GM18502 (cell line): Measurements from ENCODE around the gene MYD88.
"Not testable (repeated sequence)": the region's sequence is repeated elsewhere in the genome, so short reads cannot be mapped to it uniquely, and the experiment has no call there.

ENCODE experiments used
- ATAC-seq: cut with Tn5 transposase; IDR thresholded peaks from one replicate; pipeline ENCODE4 v1.9.1; 2021; ENCODE audit warnings: mild to moderate bottlenecking; ENCODE audit not compliant: unreplicated experiment, poor library complexity

MYD88 gene

DNA sequence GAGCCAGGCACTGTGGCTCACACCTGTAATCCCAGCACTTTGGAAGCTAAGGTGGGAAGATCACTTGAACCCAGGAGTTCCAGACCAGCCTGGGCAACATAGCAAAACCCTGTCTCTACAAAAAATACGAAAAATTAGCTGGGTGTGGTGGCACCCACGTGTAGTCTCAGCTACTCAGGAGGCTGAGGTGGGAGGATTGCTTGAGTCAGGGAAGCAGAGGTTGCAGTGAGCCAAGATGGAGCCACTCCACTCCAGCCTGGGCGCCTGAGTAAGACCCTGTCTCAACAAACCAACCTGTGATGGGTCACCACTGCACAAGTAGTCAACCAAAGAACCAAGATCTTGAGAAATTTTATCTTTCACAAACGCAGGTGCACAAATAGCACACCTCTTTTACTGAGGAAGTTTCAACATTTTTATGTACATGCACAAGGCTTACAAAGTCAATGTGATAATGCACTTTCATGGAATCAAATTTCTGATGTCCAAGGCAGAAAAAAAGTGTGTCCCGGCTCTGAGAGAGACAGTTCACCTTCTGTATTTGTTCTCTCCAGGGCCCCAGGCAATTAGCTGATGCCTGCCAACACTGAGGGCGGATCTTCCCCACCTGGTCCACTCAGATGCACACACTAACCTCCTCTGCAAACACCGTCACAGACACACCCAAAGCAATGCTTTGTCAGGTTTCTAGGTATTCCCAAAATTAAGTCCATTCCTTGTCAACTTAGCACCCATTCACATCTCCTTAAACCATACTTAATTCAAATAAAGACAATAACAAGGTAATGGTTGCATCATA, 13.9 kb upstream of the MYD88 start:
- ATAC-seq: no peak

- ATAC-seq: no peak
These were observed 12.9 kb upstream of the MYD88 start for GRCh38 chr3:38125305-38126120.

DNA sequence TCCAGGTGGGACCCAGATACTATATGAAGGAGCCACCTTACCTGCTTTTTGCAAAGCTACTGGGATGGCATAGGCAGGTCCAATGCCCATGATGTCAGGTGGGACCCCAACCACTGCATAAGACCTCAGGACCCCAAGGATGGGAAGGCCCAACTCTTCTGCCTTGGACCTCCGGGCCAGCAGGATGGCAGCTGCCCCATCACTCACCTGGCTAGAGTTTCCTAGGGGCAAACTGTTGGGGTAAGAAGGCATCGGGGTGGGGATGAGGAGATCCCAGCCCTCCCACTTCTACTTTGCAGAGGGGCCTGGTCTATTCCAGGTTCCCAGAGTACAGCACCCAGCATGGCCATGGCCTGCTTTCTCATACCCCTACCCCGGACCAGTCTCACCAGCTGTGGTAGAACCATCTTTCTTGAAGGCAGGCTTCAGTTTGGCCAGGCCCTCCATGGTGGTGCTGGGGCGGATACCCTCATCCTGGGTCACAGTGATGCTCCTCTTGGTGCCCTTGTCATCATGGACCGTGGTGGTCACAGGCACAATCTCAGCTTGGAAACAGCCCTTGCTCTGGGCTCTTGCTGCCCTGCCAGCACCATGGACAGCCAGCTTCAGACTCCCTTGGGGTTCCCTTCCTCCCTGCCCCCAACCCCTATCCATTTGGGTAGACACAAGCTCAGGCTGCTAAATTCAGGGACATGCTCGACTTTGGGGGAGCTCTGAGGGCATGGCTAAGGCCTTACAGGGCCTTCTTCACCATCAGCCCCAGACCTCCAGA, 12.2 kb upstream of the MYD88 start:
- no peak for ATAC-seq

DNA sequence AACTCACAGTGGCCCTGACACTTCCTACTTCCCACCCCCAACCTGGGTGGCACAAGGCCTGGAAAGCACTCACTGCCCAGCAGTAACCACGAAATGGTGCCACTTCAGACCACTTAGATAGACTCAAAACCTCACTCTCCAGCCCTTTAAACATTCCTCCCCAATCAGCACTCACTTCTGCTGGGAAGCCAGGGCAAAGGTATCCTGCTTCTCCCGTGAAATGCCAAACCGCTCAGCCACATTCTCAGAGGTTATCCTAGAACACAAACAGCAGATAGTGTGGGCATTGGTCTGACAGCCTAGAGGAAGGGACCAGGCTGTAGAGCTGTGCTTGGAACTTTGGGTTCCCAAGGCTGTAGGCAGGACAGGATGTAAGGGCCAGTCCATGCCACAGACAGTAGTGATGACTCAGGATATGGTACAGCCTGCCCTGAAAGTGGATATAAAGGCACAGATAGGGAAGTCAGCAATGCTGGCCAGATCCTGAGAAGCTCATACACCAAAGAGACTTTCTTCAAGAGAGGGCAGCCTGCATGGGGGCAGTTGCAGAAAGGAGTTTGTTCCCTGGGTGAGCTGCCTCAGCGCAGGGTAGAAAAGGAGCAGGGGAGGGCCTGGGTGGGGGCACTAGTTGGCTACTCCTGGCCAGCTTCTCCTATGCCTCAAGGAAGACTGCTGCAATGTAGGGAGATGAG, 10.7 kb upstream of the MYD88 start:
- ATAC-seq: no peak

GRCh38 chr3:38128303-38128655, 10.2 kb upstream of the MYD88 start:
- no peak for ATAC-seq

- ATAC-seq: no peak
These were observed 9.4 kb upstream of the MYD88 start for GRCh38 chr3:38129058-38129457.

DNA sequence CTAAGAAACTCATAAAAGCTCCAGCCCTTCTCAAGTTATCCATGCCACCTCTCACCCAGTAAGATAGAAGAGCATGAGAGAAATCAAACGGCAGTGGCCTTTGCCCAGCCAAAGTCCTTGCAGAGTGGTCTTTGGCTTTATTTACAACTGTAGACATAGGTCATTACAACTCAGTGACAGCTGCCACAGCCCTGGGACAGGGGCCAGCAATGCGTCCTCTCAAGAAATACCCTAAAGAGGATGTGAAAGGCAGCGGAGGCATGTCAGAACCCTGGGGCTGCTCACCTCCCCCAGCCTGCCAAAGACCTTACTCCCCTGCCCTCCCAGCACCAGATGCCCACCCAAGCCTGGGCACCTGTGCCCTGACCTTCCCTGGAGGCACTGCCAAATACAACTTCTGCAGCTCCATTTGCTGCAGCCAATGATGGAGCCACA, 7.8 kb upstream of the MYD88 start:
- ATAC-seq: no peak

DNA sequence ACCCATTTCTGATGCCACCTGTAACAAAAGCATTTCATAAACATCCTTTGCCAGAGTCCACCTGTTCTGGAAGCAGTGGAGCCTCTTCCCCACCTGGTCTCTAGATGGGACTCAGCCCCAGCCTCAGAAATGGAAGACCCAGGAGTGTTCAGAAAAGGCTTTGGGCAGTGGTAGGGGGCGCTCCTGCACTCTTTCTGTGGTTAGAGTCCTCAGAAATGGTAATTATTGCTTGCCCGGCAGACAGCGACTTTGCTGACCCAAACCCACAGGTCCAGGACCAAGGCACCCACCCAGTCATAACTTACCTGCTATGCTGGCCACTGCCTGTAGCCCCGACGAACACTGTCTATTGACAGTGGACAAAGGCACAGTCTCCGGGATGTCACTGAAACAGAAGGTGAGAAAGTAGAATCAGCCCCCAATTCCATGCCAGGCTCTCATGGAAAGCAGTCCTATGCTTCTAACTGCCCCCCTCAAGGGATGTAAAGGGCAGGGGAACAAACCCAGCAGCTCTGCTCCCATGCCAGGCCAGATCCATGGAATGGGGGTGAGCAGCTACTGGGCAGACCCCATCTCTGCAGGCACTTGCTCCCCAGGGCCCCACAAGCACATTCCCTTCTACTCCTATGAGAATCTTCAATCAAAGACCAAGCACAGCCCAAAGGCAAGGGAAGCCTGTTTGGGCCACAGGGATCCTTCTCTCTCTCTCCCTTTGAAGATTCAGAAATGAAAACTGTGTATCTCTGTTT, 6.7 kb upstream of the MYD88 start:
- no peak for ATAC-seq

- no peak for ATAC-seq
These were observed 5.3 kb upstream of the MYD88 start for GRCh38 chr3:38133209-38133556.

DNA sequence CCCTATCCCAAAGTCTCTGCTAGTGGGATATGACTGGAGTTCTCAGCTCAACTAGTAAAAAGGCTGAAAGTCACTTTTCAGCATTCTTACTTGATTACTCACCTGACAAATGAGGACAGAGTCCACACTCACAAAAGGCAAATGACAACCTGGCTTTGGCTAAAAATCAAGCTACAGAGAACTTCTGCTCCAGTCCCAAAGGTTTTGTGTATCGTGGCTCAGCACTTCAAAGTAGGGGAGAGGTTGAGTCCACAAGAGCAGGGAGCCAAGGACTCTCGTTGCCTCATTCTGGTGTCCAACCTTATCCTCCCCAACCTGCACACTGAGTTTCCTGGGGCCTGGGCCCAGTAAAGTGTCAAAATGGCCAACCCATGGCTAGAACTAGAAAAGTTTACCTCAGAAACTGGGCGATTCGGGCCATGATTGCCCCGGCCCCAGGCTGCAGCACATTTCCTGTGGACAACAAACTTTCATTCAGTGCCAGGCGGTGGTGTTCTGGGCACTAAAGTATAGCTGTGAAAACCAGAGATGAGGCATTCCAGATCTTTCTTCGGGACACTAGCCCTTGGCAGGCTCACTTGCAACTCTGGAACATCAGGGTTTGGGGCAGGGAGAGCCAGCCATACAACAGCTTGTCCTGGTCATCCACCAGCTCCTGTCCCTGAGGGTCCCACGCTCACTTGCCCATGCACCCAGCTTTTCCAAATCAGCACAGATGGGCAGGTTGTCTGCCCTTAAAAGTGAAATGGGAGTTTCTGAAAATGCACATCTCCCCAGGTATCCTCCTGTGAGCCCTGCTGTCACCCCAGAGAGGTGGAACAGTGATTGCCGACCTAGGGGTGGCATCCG, 4.7 kb upstream of the MYD88 start:
- ATAC-seq: no peak

GRCh38 chr3:38134517-38135143, 3.8 kb upstream of the MYD88 start:
- ATAC-seq: not testable (repeated sequence)

- ATAC-seq: not testable (repeated sequence)
These were observed 2.7 kb upstream of the MYD88 start for GRCh38 chr3:38135621-38136277.

- no peak for ATAC-seq
These were observed 2.1 kb upstream of the MYD88 start for GRCh38 chr3:38136393-38136776.

- ATAC-seq: peak; percentile 90
These were observed 1.5 kb upstream of the MYD88 start, which contains the start of gene ACAA1 for GRCh38 chr3:38136777-38137614. TSS of gene ACAA1 (minus strand) at chr3:38137127. CDS start at chr3:38137035, 92 bp downstream.

DNA sequence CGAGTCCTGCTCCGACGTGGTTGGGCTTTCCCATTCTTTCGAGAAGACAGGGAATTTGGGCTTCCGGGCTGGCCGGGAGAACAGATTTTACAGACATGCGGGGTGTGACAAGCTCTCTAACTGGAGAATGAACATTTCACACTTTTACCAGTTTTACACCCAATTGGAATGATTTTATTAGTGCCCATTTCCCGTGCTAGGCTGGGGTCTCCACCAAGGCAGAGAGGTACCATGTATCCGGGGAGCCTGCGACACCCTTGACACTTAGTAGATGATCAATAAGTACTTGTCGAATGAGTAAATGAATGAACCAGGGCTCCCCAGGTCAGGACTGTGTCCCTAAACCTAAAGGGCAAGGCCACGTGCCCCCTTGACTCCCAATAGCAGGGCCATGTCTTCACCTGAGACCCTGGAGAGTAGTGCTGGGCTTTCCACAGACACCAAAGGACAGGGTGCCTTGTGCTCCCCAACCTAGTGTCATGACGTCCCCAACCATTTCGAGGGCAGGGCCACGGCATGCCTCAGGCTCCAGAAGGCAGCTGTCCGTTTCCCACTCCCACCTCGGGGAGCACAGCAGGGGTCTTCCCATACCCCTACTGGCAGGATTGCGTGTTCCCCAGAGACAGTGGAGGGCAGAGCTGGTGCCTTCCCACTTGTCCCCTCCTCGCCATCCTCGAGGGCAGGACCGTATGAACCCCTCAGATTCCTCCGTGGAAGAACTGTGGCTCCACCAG, 679 bp upstream of the MYD88 start:
- no peak for ATAC-seq

- ATAC-seq: no peak
These were observed 730 bp downstream of the MYD88 start for GRCh38 chr3:38139191-38139590.
